Hepatocyte (in vitro differentiated cells): ENCODE data around the gene SEC24D. TPM values are rescaled to one million over a fixed set of nuclear protein-coding genes. Genes with fewer than 3 reads are reported as not detected.
"Not testable (repeated sequence)": the region's sequence is repeated elsewhere in the genome, so short reads cannot be mapped to it uniquely, and the experiment has no call there.

Experiments
- DNase-seq: peaks from one replicate; pipeline ENCODE4 v3.0.0-alpha.2; 2016; ENCODE audit warnings: low spot score
- H2AFZ ChIP-seq: fragments of 200-600 bp; sonication (generic); 2 replicates; pipeline ENCODE4 v1.6.0; 2016; ENCODE audit warnings: antibody characterized with exemption, mild to moderate bottlenecking
- H3K27ac ChIP-seq: fragments of 200-600 bp; sonication (generic); 2 replicates; pipeline ENCODE4 v1.5.1; 2016; ENCODE audit warnings: mild to moderate bottlenecking
- H3K27me3 ChIP-seq: fragments of 200-600 bp; sonication (generic); 2 replicates; pipeline ENCODE4 v1.6.1; 2016
- H3K36me3 ChIP-seq: fragments of 200-600 bp; sonication (generic); replicated peaks from 2 replicates; pipeline ENCODE4 v1.5.1; 2016; ENCODE audit warnings: low read depth; ENCODE audit not compliant: insufficient read depth
- H3K4me1 ChIP-seq: fragments of 200-600 bp; sonication (generic); 2 replicates; pipeline ENCODE4 v1.5.1; 2016; ENCODE audit warnings: mild to moderate bottlenecking, moderate library complexity; ENCODE audit not compliant: insufficient read depth
- H3K4me2 ChIP-seq: fragments of 200-600 bp; sonication (generic); 2 replicates; pipeline ENCODE4 v1.6.0; 2016
- H3K4me3 ChIP-seq: fragments of 200-600 bp; sonication (generic); 2 replicates; pipeline ENCODE4 v1.5.1; 2016; ENCODE audit warnings: mild to moderate bottlenecking
- H3K79me2 ChIP-seq: fragments of 200-600 bp; sonication (generic); 2 replicates; pipeline ENCODE4 v1.6.0; 2017; ENCODE audit warnings: mild to moderate bottlenecking
- H3K9me2 ChIP-seq: fragments of 200-600 bp; sonication (generic); replicated peaks from 2 replicates; pipeline ENCODE4 v1.6.0; 2017; ENCODE audit warnings: mild to moderate bottlenecking; ENCODE audit not compliant: insufficient read depth
- H3K9me3 ChIP-seq: fragments of 200-600 bp; sonication (generic); 2 replicates; pipeline ENCODE4 v1.5.1; 2016; ENCODE audit warnings: low read depth, mild to moderate bottlenecking
- H4K20me1 ChIP-seq: fragments of 200-600 bp; sonication (generic); 2 replicates; pipeline ENCODE4 v1.6.0; 2016; ENCODE audit warnings: mild to moderate bottlenecking; ENCODE audit not compliant: insufficient read depth, poor library complexity, severe bottlenecking
- EZH2 ChIP-seq: fragments of 200-600 bp; sonication (generic); IDR thresholded peaks from 2 replicates; pipeline ENCODE4 v1.6.1; 2016; ENCODE audit warnings: antibody characterized with exemption, mild to moderate bottlenecking, borderline replicate concordance
- EZH2phosphoT487 ChIP-seq: fragments of 200-600 bp; sonication (generic); IDR thresholded peaks from one replicate; pipeline ENCODE4 v1.6.1; 2018; ENCODE audit warnings: antibody characterized with exemption, mild to moderate bottlenecking, low read depth, moderate library complexity; ENCODE audit not compliant: unreplicated experiment, severe bottlenecking
- WGBS: methylation state at CpG from one replicate; pipeline ENCODE4 v1.1.6; 2016; ENCODE audit warnings: low lambda C conversion rate; ENCODE audit errors: missing lambda C conversion rate; 5-methylcytosine and 5-hydroxymethylcytosine counted together
- polyA plus RNA-seq: library from polyadenylated mRNA; unstranded; fragments of >200 nt; fragmentation: Nextera tagmentation; extraction: Ambion mirVana; gene quantifications from 2 replicates; pipeline ENCODE4 v1.2.1, GENCODE V29; 2016
- total RNA-seq: library from RNA; depleted of rRNA; stranded (reverse); fragments of >200 nt; gene quantifications from 2 replicates; pipeline ENCODE4 v1.2.3, GENCODE V29; 2014
- TF ChIP-seq, protein P1 (sequence below): fragments of 200-600 bp; sonication (generic); IDR thresholded peaks from 2 replicates; pipeline ENCODE4 v1.5.1; 2016; ENCODE audit warnings: antibody characterized with exemption, mild to moderate bottlenecking; ENCODE audit not compliant: poor library complexity

Gene SEC24D
- total and polyA plus RNA-seq, 2 experiments from 2014 or later: 81.9 to 97.4 TPM

DNA sequence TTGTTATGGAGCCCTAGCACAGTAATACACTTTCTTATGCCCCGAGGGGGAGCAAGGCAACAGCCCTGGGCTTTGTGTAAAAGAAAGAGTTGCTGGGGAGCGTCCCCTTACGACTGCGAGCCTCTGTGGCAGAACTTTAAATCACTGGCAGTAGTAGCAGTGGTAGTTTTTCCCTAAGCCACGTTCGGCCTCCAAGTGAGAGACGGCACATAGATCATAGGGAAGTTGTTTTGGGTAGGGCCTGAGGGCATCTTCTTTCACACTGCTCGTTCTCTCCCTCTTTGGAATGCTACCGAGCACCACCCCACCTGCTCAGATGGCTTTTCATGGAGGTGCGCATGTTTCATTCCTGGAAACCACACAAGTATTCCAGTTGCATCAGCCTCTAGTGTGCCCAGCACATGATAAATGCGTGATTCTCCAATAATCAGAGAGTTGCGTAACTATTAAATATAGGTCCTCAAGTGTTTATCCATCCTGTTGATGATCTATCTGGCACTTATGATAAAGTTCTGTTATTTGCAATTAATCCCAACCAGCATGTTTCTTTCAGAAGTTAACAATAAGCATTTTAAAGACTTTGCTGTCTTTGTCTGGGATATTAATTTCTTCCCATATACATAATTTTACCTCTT lies 45.7 kb upstream of the SEC24D start:
- Histone ChIP-seq H3K36me3 (no peaks in the 10 kb centered on the region), H3K4me2 (no peak overlapping the region), H2AFZ (no peak overlapping the region), H4K20me1 (no peaks in the 10 kb centered on the region), H3K4me1 (no peaks in the 10 kb centered on the region), H3K9me3 (no peaks in the 10 kb centered on the region), H3K27ac (no peak overlapping the region), H3K9me2 (no peaks in the 10 kb centered on the region), H3K79me2 (no peaks in the 10 kb centered on the region), H3K27me3 (no peaks in the 10 kb centered on the region), H3K4me3 (no peak overlapping the region)
- no peak for DNase-seq
- WGBS: 70% methylated on average over 12 of the region's 12 CpGs
- TF ChIP-seq, protein P1, sequence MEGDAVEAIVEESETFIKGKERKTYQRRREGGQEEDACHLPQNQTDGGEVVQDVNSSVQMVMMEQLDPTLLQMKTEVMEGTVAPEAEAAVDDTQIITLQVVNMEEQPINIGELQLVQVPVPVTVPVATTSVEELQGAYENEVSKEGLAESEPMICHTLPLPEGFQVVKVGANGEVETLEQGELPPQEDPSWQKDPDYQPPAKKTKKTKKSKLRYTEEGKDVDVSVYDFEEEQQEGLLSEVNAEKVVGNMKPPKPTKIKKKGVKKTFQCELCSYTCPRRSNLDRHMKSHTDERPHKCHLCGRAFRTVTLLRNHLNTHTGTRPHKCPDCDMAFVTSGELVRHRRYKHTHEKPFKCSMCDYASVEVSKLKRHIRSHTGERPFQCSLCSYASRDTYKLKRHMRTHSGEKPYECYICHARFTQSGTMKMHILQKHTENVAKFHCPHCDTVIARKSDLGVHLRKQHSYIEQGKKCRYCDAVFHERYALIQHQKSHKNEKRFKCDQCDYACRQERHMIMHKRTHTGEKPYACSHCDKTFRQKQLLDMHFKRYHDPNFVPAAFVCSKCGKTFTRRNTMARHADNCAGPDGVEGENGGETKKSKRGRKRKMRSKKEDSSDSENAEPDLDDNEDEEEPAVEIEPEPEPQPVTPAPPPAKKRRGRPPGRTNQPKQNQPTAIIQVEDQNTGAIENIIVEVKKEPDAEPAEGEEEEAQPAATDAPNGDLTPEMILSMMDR: no peak
- no peak for TF ChIP-seq EZH2phosphoT487

DNA sequence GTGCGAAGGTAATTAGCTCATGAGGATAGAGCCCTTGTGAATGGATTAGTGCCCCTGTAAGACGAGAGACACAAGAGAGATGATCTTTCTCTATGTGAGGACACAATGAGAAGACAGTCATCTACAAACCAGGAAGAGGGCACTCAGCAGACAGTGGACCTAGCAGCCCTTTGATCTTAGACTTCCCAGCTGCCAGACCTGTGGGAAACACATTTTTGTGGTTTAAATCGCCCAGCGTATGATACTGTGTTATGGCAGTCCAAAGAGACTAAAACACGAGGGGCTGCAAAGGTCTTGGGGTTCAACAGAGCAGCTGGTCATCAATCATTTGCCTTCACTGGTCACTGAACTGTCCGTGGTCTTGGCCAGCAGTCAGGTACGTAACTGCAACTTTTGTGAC lies 43.5 kb upstream of the SEC24D start:
- Histone ChIP-seq H3K4me2 (no peak overlapping the region), H3K27ac (no peak overlapping the region), H3K9me2 (no peaks in the 10 kb centered on the region), H3K27me3 (no peaks in the 10 kb centered on the region), H3K36me3 (no peaks in the 10 kb centered on the region), H4K20me1 (no peaks in the 10 kb centered on the region), H3K4me1 (no peaks in the 10 kb centered on the region), H3K4me3 (no peak overlapping the region), H2AFZ (no peak overlapping the region), H3K9me3 (no peaks in the 10 kb centered on the region), H3K79me2 (no peaks in the 10 kb centered on the region)
- TF ChIP-seq, protein P1: no peak
- no peak for TF ChIP-seq EZH2phosphoT487
- no peak for TF ChIP-seq EZH2
- no peak for DNase-seq
- 86% methylated on average over 7 of the region's 7 CpGs for WGBS

DNA sequence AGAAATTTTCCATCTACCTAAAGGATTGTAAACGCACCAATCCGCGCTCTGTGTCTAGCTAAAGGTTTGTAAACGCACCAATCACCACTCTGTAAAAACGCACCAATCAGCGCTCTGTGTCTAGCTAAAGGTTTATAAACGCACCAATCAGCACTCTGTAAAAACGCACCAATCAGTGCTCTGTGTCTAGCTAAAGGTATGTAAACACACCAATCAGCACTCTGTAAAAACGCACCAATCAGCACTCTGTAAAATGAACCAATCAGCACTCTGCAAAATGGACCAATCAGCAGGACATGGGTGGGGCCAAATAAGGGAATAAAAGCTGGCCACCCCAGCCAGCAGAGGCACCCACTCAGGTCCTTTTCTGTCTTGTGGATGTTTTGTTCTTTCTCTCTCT lies 42.6 kb upstream of the SEC24D start:
- H4K20me1 ChIP-seq, H3K4me2 ChIP-seq, H3K9me2 ChIP-seq, H3K79me2 ChIP-seq, H3K27ac ChIP-seq, H2AFZ ChIP-seq, H3K27me3 ChIP-seq, H3K9me3 ChIP-seq, H3K36me3 ChIP-seq, H3K4me1 ChIP-seq, H3K4me3 ChIP-seq, DNase-seq: not testable (repeated sequence)
- WGBS: 97% methylated on average over 9 of the region's 9 CpGs

DNA sequence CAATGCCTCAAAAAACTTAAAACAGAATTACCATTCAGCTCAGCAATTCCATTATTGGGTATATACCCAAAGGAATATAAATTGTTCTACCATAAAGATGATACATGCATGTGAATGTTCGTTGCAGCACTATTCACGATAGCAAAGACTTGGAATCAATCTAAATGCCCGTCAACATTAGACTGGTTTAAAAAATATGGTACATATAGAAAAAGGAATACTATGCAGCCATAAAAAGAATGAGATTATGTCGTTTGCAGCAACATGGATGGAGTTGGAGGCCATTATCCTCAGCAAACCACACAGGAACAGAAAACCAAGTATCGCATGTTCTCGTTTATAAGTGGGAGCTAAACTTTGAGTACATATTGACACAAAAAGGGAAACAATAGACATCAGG lies 41.9 kb upstream of the SEC24D start:
- WGBS: 91% methylated on average over 6 of the region's 6 CpGs
- TF ChIP-seq EZH2phosphoT487 (no peak), EZH2 (no peak)
- TF ChIP-seq, protein P1: no peak
- no peaks in the 10 kb centered on the region for H3K27me3 ChIP-seq
- H3K4me2 ChIP-seq: no peak overlapping the region
- no peaks in the 10 kb centered on the region for H3K36me3 ChIP-seq
- H3K9me2 ChIP-seq: no peaks in the 10 kb centered on the region
- no peak overlapping the region for H3K27ac ChIP-seq
- H2AFZ ChIP-seq: no peak overlapping the region
- no peak for DNase-seq
- H4K20me1 ChIP-seq: no peaks in the 10 kb centered on the region
- H3K9me3 ChIP-seq: no peaks in the 10 kb centered on the region
- no peak overlapping the region for H3K4me3 ChIP-seq
- H3K79me2 ChIP-seq: no peaks in the 10 kb centered on the region
- H3K4me1 ChIP-seq: no peaks in the 10 kb centered on the region
